Activated T-cell treated with anti-CD3 and anti-CD28 coated beads for 24 hours (primary cell): Measurements from ENCODE around the gene NMRK2.

Experiments
- DNase-seq: peaks from one replicate; pipeline ENCODE4 v3.0.0-alpha.2; 2020; ENCODE audit warnings: low read depth

NMRK2 gene

GRCh38 chr19:3981736-3982681, 49.1 kb downstream of the NMRK2 start:
- no peak for DNase-seq

- DNase-seq: no peak
These were observed 50.1 kb downstream of the NMRK2 start for GRCh38 chr19:3982701-3983541.

- no peak for DNase-seq
These were observed 50.7 kb downstream of the NMRK2 start for GRCh38 chr19:3983542-3983914.

GRCh38 chr19:3983936-3984583, 51.2 kb downstream of the NMRK2 start:
- no peak for DNase-seq

- DNase-seq: no peak
These were observed 51.7 kb downstream of the NMRK2 start for GRCh38 chr19:3984584-3984907.

- peak; percentile 86 for DNase-seq
These were observed 52.2 kb downstream of the NMRK2 start, which contains the start of gene EEF2 for GRCh38 chr19:3984908-3985642. EEF2 (minus strand) TSS chr19:3985463; CDS start chr19:3985380, 83 bp downstream.

GRCh38 chr19:3985643-3986259, 52.9 kb downstream of the NMRK2 start:
- no peak for DNase-seq

GRCh38 chr19:3986260-3987041, 53.6 kb downstream of the NMRK2 start:
- DNase-seq: no peak

- DNase-seq: peak; percentile 86
These were observed 54.9 kb downstream of the NMRK2 start for GRCh38 chr19:3987619-3988371.

- DNase-seq: no peak
These were observed 57.9 kb downstream of the NMRK2 start for GRCh38 chr19:3990815-3991117.
